HG03565 (cell line): Measurements from ENCODE around the gene LPIN3.

Experiments used
- ATAC-seq: cut with Tn5 transposase; IDR thresholded peaks from one replicate; pipeline ENCODE4 v1.9.1; 2021; ENCODE audit warnings: mild to moderate bottlenecking, moderate library complexity; ENCODE audit not compliant: unreplicated experiment

The LPIN3 gene

GRCh38 chr20:41392295-41392694, 51.7 kb downstream of the LPIN3 start:
- no peak for ATAC-seq

- ATAC-seq: no peak
Measured at GRCh38 chr20:41392871-41393704, 52.5 kb downstream of the LPIN3 start.

GRCh38 chr20:41393705-41394066, 53.1 kb downstream of the LPIN3 start:
- no peak for ATAC-seq

GRCh38 chr20:41394081-41394480, 53.5 kb downstream of the LPIN3 start:
- no peak for ATAC-seq

GRCh38 chr20:41394931-41395666, 54.5 kb downstream of the LPIN3 start:
- no peak for ATAC-seq

- ATAC-seq: no peak
Measured at GRCh38 chr20:41395667-41396664, 55.3 kb downstream of the LPIN3 start.

- ATAC-seq: no peak
Measured at GRCh38 chr20:41398408-41398807, 57.8 kb downstream of the LPIN3 start.

- ATAC-seq: no peak
Measured at GRCh38 chr20:41403604-41404003, 63.0 kb downstream of the LPIN3 start.

GRCh38 chr20:41405436-41405835, 64.8 kb downstream of the LPIN3 start:
- ATAC-seq: no peak

GRCh38 chr20:41406353-41406752, 65.7 kb downstream of the LPIN3 start:
- no peak for ATAC-seq

GRCh38 chr20:41406896-41407444, 66.3 kb downstream of the LPIN3 start:
- no peak for ATAC-seq

- no peak for ATAC-seq
Measured at GRCh38 chr20:41407607-41408006, 67.0 kb downstream of the LPIN3 start.

- no peak for ATAC-seq
Measured at GRCh38 chr20:41408156-41408794, 67.7 kb downstream of the LPIN3 start.

GRCh38 chr20:41408986-41409385, 68.4 kb downstream of the LPIN3 start:
- no peak for ATAC-seq
